GM12878 (cell line): Measurements from ENCODE around the gene ZNF410. TPM values are rescaled to one million over a fixed set of nuclear protein-coding genes. Genes with fewer than 3 reads are reported as not detected.

ENCODE experiments used
- CEBPB ChIP-seq, 2 experiments: fragments of 150-350 bp in 1 of 2; IDR thresholded peaks; 2 replicates each; pipeline ENCODE4 v1.6.1; 2012 to 2014; ENCODE audit warnings: low read depth in 2 of 2, low read length in 2 of 2, borderline replicate concordance in 1 of 2, inconsistent platforms in 1 of 2
- CHD1 ChIP-seq: IDR thresholded peaks from 2 replicates; pipeline ENCODE4 v1.6.1; 2012; ENCODE audit warnings: low read depth, low read length, improper control_type of control experiment
- CREM ChIP-seq: IDR thresholded peaks from 2 replicates; pipeline ENCODE4 v1.6.1; 2014; ENCODE audit warnings: antibody characterized with exemption, low read depth
- FOXK2 ChIP-seq: fragments of 450-650 bp; IDR thresholded peaks from 2 replicates; pipeline ENCODE4 v1.6.1; 2017; ENCODE audit warnings: mild to moderate bottlenecking, moderate library complexity
- FOXM1 ChIP-seq: IDR thresholded peaks from 2 replicates; pipeline ENCODE4 v1.6.1; 2012; ENCODE audit warnings: low read depth, mild to moderate bottlenecking, inconsistent platforms, low read length, moderate library complexity
- IKZF1 ChIP-seq: fragments of 450-650 bp; conservative IDR thresholded peaks from 2 replicates; pipeline ENCODE4 v1.6.1; 2017; ENCODE audit warnings: antibody characterized with exemption, mild to moderate bottlenecking
- JUNB ChIP-seq: IDR thresholded peaks from 2 replicates; pipeline ENCODE4 v1.6.1; 2016; ENCODE audit warnings: antibody characterized with exemption, mild to moderate bottlenecking
- MLLT1 ChIP-seq: fragments of 450-650 bp; IDR thresholded peaks from 2 replicates; pipeline ENCODE4 v1.6.1; 2016; ENCODE audit warnings: mild to moderate bottlenecking
- MYC ChIP-seq: IDR thresholded peaks from 2 replicates; pipeline ENCODE4 v1.6.1; 2011; ENCODE audit warnings: mild to moderate bottlenecking, low read length, moderate library complexity, inconsistent platforms; ENCODE audit not compliant: insufficient read depth, insufficient replicate concordance, insufficient read length, severe bottlenecking
- NKRF ChIP-seq: fragments of 450-650 bp; conservative IDR thresholded peaks from 2 replicates; pipeline ENCODE4 v1.6.1; 2017; ENCODE audit warnings: mild to moderate bottlenecking, moderate library complexity
- NR2C2 ChIP-seq: IDR thresholded peaks from 2 replicates; pipeline ENCODE4 v1.6.1; 2011; ENCODE audit warnings: borderline replicate concordance, low read depth; ENCODE audit not compliant: control insufficient read depth, insufficient read length
- PBX3 ChIP-seq: IDR thresholded peaks from 2 replicates; pipeline ENCODE4 v1.6.1; 2011; ENCODE audit warnings: mild to moderate bottlenecking, low read depth, low read length, moderate library complexity; ENCODE audit not compliant: insufficient replicate concordance
- PKNOX1 ChIP-seq: fragments of 450-650 bp; IDR thresholded peaks from 2 replicates; pipeline ENCODE4 v1.6.1; 2016; ENCODE audit warnings: mild to moderate bottlenecking
- POLR2AphosphoS2 ChIP-seq: IDR thresholded peaks from 2 replicates; pipeline ENCODE4 v1.6.1; 2011; ENCODE audit warnings: low read depth, mild to moderate bottlenecking, low read length, improper control_type of control experiment, moderate library complexity
- SIN3A ChIP-seq: IDR thresholded peaks from 2 replicates; pipeline ENCODE4 v1.6.1; 2012; ENCODE audit warnings: low read depth, low read length, improper control_type of control experiment
- SRF ChIP-seq, 2 experiments: IDR thresholded peaks; 2 replicates each; pipeline ENCODE4 v1.6.1; 2011; ENCODE audit warnings: low read depth in 2 of 2, low read length in 2 of 2, mild to moderate bottlenecking in 1 of 2, moderate library complexity in 1 of 2
- ZBTB33 ChIP-seq: fragments of 450-650 bp; IDR thresholded peaks from 2 replicates; pipeline ENCODE4 v1.6.1; 2017; ENCODE audit warnings: mild to moderate bottlenecking
- ZNF217 ChIP-seq: fragments of 450-650 bp; IDR thresholded peaks from 2 replicates; pipeline ENCODE4 v1.6.1; 2017; ENCODE audit warnings: antibody characterized with exemption, mild to moderate bottlenecking
- ZNF24 ChIP-seq: fragments of 450-650 bp; IDR thresholded peaks from 2 replicates; pipeline ENCODE4 v1.6.1; 2017; ENCODE audit warnings: antibody characterized with exemption, mild to moderate bottlenecking
- polyA plus RNA-seq, 11 experiments: library from polyadenylated mRNA; depleted of rRNA in 4 of 11; unstranded in 6 of 11; stranded (reverse) in 5 of 11; fragments of >200 nt; fragmentation: Nextera tagmentation in 4 of 11; fragmentation: Illumina TruSeq in 1 of 11; extraction: Ambion mirVana in 4 of 11; extraction: Trizol in 1 of 11; gene quantifications; 1 replicate in 1 of 11; 2 replicates in 10 of 11; pipeline versions ENCODE4 v1.2.1 to v1.2.3, GENCODE V29; 2011 to 2016; ENCODE audit warnings: inconsistent platforms in 2 of 11, missing spikeins in 2 of 11, low read depth in 1 of 11
- total RNA-seq, 4 experiments: library from RNA; depleted of rRNA in 3 of 4; stranded (reverse); fragments of >200 nt in 3 of 4; fragmentation: Illumina TruSeq in 1 of 4; extraction: Trizol in 1 of 4; gene quantifications; 2 replicates each; pipeline versions ENCODE4 v1.2.1 to v1.2.3, GENCODE V29; 2013 to 2021

ZNF410 gene
- total and polyA plus RNA-seq, 10 of the 15 experiments (the other 5 are each of a cell fraction or from before 2014, with no cell fraction given): 31.2 to 56.6 (median 47.7) TPM

GRCh38 chr14:73886449-73887317, at the start of gene ZNF410 (continued):
- TF ChIP-seq PKNOX1 (peak; percentile 70), NR2C2 (no peak), PBX3 (peak; percentile 9), POLR2AphosphoS2 (no peak; the same call in 1 of the 2 replicates), CEBPB (IDR thresholded peaks at IDR 0.05; ENCODE audit: borderline replicate concordance in 1 of 2, low read depth in 2 of 2, low read length in 2 of 2) (no peak), FOXK2 (no peak; the same call in none of the 2 replicates), ZNF217 (no peak), CHD1 (no peak; the same call in 1 of the 2 replicates), MYC (no peak), JUNB (no peak), FOXM1 (no peak), SRF (IDR thresholded peaks at IDR 0.05; ENCODE audit: low read depth in 2 of 2, low read length in 2 of 2) (no peak), MLLT1 (no peak), IKZF1 (peak; percentile 98), NKRF (peak; percentile 74), ZNF24 (no peak), SIN3A (no peak), ZBTB33 (no peak), CREM (peak; percentile 88)
